SK-N-SH treated with all-trans-retinoic acid at 6 μM for 48 hours (cell line): ENCODE results near the gene FABP3.

Source experiments
- ISL1 ChIP-seq: fragments of 250-450 bp; sonication (Bioruptor Pico); IDR thresholded peaks from 2 replicates; pipeline ENCODE4 v2.1.2; 2022; ENCODE audit warnings: mild to moderate bottlenecking, moderate library complexity
- TOX ChIP-seq: fragments of 250-450 bp; sonication (Bioruptor Pico); IDR thresholded peaks from 2 replicates; pipeline ENCODE4 v1.8.0; 2021; ENCODE audit warnings: mild to moderate bottlenecking, moderate library complexity, borderline replicate concordance
- TF ChIP-seq, protein P1 (sequence below): fragments of 250-450 bp; sonication (Bioruptor Pico); IDR thresholded peaks from 2 replicates; pipeline ENCODE4 v1.5.1; 2020; ENCODE audit warnings: low read depth, mild to moderate bottlenecking, moderate library complexity

DNA sequence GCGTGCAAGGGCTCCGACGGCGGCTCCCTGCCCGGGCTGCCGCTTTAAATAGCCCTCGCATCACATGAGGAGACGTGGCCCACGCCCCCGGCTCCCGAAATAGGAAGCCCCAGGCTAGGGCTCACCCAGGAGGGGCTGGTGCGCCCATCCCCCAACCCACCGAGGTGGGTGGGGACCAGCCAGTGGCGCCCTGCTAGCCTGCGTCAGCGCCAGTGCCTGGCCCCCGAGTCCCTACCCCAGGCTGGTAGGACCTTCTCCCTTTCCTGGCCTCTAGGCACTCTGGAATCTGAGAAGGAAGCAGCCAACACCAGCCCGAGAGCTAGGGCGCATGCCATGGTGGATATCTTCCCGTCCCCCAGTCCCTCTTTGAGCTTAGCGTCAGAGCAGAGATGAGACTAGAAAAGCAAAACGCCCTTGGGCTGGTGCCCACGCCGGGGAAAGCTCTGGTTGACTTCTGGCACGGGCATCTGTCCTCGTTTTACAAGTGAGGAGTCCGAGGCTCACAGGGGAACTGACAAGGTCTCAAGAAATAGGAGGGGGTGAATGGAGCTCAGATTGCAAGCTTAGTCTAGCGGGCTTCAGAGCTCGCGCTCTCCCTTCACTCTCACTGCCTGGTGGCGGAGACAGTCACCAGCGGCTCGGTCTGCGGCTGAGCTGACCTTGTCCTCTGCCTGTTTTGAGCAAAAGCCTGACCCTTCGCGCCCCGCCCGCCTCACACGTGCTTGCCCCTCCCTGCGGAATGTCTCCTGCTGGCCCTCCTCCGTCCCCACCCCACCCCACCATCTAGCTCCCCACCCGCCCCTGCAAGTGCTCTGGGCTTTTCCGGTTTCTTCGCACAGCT, at the start of gene FABP3:
- TF ChIP-seq TOX (CRISPR knock-in tag): no peak
- no peak for TF ChIP-seq ISL1
- TF ChIP-seq, protein P1, sequence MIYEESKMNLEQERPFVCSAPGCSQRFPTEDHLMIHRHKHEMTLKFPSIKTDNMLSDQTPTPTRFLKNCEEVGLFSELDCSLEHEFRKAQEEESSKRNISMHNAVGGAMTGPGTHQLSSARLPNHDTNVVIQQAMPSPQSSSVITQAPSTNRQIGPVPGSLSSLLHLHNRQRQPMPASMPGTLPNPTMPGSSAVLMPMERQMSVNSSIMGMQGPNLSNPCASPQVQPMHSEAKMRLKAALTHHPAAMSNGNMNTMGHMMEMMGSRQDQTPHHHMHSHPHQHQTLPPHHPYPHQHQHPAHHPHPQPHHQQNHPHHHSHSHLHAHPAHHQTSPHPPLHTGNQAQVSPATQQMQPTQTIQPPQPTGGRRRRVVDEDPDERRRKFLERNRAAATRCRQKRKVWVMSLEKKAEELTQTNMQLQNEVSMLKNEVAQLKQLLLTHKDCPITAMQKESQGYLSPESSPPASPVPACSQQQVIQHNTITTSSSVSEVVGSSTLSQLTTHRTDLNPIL (CRISPR knock-in tag): no peak
